ENCODE measurements around the gene ALAS1. TPM values are rescaled to one million over a fixed set of nuclear protein-coding genes. Genes with fewer than 3 reads are reported as not detected.

Gene ALAS1
- total and polyA plus RNA-seq, 2 donors (not counting 1 experiment from before 2014, with no cell fraction given) = 26.1 to 30.2 TPM

DNA sequence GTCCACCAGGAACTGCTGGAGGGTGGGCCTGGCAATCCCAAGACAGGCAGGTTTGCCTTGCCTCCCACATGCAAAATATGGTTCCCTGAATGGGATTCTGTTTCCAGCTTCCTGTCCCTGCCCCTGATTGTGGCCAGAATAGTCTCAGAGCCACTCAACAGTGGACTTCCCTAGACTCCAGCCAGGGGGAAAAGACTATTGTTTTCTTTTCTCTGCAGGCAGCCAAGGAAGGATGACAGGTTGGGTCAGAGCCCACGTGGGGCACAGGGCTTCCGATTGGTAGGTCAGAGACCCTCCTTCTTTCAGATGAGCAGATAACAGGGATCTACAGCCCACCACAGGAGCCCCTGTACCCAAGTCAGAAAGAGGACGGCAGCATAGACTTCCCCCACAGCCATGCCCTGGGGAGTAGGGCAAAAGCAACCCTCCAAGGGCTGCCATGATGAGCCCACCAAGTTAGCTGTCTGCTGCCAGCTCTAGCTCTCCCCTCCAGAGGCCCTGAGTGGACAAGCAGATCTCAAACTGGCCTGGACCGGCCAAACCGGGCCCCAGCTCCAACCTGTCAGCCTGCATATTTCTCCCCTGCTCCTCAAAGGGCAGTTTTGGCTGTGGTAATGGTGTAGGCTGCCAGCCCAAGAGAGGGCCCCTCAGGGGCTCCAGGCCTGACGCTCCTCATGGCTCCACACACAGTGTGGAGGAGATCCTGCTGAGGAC, 21.1 kb downstream of the ALAS1 start:
- H3K4me2 ChIP-seq (replicated peaks; ENCODE audit: low read depth, low read length, poor library complexity, severe bottlenecking) = peak overlapping the region; percentile 58
- H2AFZ ChIP-seq (ENCODE audit: insufficient read depth, low read depth, low read length, poor library complexity, severe bottlenecking) = no peak overlapping the region
- Mint-ChIP-seq H3K9me3 (ENCODE audit: insufficient read depth) (no peaks in the 10 kb centered on the region), H3K27me3 (no peaks in the 10 kb centered on the region), H3K4me1 (peaks cover 66% of the 10 kb centered on the region), H3K4me3 (peak overlapping the region; percentile 41), H3K27ac (peak overlapping the region; percentile 37)
- peak overlapping the region in 1 of 2 donors; percentile 57 for H3K27ac ChIP-seq (ENCODE audit: low read length in 2 of 2)
- H3K4me1 ChIP-seq (ENCODE audit: control insufficient read depth in 2 of 2, insufficient read depth in 2 of 2, low read length in 2 of 2) = peaks cover 57 to 77% of the 10 kb centered on the region in 2 donors
- ATAC-seq (ENCODE audit: low read depth) (no peak), DNase-seq (peak; percentile 15)
- H3K4me3 ChIP-seq (ENCODE audit: control extremely low read depth in 1 of 5, extremely low read depth in 1 of 5, insufficient read depth in 1 of 5, low read depth in 2 of 5, low read length in 4 of 5) = no peak overlapping the region
- peaks cover 60% of the 10 kb centered on the region for H3K79me2 ChIP-seq (ENCODE audit: control insufficient read depth, insufficient read depth, low read length)
- 76% methylated on average over 4 of the region's 6 CpGs for WGBS (ENCODE audit: insufficient coverage)
- no peak overlapping the region for H3K9ac ChIP-seq (ENCODE audit: low read length)
- ChIA-PET POLR2A (interaction anchor here (0.5 to 1.9 kb wide), 5 partner anchors 9 to 62 kb away, joined by 3 to 17 read pairs (median 12); partner anchors contain the start of gene TWF2), CTCF (interaction anchor here (0.7 to 12.3 kb wide), 13 partner anchors 8 to 227 kb away, joined by 3 to 265 read pairs (median 9); partner anchors contain the start of genes ALAS1, GLYCTK, PPM1M and SEMA3G)
- H4K20me1 ChIP-seq (ENCODE audit: control insufficient read depth, insufficient read depth, low read length, poor library complexity, severe bottlenecking) = peaks cover 34% of the 10 kb centered on the region
- no peaks in the 10 kb centered on the region for H3K9me3 ChIP-seq (ENCODE audit: control extremely low read depth in 1 of 3, control insufficient read depth in 2 of 3, insufficient read depth in 1 of 3, low read length in 2 of 3)
- no peak for TF ChIP-seq EZH2 (IDR thresholded peaks at IDR 0.05; ENCODE audit: borderline replicate concordance, insufficient read depth, low read depth, low read length, poor library complexity, severe bottlenecking)
- TF ChIP-seq, protein P1, sequence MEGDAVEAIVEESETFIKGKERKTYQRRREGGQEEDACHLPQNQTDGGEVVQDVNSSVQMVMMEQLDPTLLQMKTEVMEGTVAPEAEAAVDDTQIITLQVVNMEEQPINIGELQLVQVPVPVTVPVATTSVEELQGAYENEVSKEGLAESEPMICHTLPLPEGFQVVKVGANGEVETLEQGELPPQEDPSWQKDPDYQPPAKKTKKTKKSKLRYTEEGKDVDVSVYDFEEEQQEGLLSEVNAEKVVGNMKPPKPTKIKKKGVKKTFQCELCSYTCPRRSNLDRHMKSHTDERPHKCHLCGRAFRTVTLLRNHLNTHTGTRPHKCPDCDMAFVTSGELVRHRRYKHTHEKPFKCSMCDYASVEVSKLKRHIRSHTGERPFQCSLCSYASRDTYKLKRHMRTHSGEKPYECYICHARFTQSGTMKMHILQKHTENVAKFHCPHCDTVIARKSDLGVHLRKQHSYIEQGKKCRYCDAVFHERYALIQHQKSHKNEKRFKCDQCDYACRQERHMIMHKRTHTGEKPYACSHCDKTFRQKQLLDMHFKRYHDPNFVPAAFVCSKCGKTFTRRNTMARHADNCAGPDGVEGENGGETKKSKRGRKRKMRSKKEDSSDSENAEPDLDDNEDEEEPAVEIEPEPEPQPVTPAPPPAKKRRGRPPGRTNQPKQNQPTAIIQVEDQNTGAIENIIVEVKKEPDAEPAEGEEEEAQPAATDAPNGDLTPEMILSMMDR (IDR thresholded peaks at IDR 0.05) = no peak
- no peaks in the 10 kb centered on the region for H3K27me3 ChIP-seq (replicated peaks in 1 of 4; ENCODE audit: control extremely low read depth in 1 of 4, control insufficient read depth in 3 of 4, insufficient read depth in 4 of 4, low read length in 3 of 4)
- intact Hi-C loops (cut with micrococcal nuclease) = no loop called here
- peaks cover 1 to 71% of the 10 kb centered on the region in 2 experiments for H3K36me3 ChIP-seq (replicated peaks in 1 of 2; ENCODE audit: control extremely low read depth in 1 of 2, control insufficient read depth in 1 of 2, extremely low read depth in 1 of 2, insufficient read depth in 2 of 2, low read length in 1 of 2)

Data from B cell (primary cell).